ENCODE data around the gene SMAD9.

The SMAD9 gene

DNA sequence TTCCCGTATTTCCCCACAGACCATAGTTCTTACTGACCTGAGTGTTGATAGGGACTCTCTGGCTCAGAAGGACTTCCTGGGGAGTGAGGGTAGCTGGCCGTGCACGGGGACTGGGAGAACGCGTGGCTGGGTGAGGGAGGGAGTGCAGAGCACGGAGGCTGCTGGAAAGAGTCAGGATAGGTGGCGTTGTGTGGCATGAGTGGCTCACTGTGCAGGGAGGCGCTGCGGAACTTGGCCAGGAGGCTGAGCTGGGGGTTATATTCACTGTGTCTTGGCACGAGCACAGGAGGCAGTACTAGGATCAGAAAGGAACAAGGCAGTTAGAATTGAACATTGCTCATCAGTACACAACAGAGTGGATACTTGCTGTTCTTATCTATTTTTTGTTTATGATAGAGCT is 47.4 kb downstream of the SMAD9 start:
- H3K27ac ChIP-seq, result no peak overlapping the region
- no peak for DNase-seq
- H3K4me3 ChIP-seq (ENCODE audit: low read depth, low read length), result no peak overlapping the region
- no peaks in the 10 kb centered on the region for H3K36me3 ChIP-seq (replicated peaks)
- TF ChIP-seq, protein P1, sequence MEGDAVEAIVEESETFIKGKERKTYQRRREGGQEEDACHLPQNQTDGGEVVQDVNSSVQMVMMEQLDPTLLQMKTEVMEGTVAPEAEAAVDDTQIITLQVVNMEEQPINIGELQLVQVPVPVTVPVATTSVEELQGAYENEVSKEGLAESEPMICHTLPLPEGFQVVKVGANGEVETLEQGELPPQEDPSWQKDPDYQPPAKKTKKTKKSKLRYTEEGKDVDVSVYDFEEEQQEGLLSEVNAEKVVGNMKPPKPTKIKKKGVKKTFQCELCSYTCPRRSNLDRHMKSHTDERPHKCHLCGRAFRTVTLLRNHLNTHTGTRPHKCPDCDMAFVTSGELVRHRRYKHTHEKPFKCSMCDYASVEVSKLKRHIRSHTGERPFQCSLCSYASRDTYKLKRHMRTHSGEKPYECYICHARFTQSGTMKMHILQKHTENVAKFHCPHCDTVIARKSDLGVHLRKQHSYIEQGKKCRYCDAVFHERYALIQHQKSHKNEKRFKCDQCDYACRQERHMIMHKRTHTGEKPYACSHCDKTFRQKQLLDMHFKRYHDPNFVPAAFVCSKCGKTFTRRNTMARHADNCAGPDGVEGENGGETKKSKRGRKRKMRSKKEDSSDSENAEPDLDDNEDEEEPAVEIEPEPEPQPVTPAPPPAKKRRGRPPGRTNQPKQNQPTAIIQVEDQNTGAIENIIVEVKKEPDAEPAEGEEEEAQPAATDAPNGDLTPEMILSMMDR (IDR thresholded peaks at IDR 0.05; ENCODE audit: low read depth, low read length, missing control alignments), result no peak
- in situ Hi-C loops (cut with HindIII; ENCODE audit: low pct_ligation_motif_present, low sequenced_read_pairs), result no loop called here
- H3K27me3 ChIP-seq (replicated peaks), result no peaks in the 10 kb centered on the region

DNA sequence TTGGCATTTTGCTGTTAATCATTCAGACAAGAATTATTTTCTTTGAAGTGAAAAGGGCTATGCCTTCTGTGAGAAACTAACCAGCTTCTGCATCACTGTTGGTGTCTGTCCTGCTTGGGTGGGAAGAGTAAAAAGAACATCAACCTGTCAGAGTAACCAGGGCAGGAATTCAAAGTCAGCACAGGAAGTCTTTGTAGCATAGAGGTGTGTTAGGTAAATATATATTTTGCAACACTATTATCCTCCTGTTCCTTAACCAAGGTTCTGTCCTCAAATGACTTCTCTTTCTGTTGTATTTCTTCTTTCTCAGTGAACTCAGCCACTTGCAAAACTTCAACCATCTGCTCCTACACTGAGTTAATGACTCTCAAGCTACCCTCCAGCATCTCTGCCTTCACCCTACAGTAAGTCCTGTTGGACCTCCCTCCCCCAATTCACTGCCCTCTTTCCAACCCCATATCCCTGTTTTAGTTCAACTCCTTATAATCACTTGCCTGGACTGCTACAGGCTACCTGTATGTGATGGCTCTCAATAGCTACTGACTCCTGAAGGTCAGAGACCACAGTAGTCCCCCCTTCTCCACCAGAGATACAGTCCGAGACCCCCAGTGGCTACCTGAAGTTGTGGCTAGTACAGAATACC is 49.9 kb downstream of the SMAD9 start:
- TF ChIP-seq, protein P1 (IDR thresholded peaks at IDR 0.05; ENCODE audit: low read depth, low read length, missing control alignments), result no peak
- in situ Hi-C loops (cut with HindIII; ENCODE audit: low pct_ligation_motif_present, low sequenced_read_pairs), result no loop called here
- Histone ChIP-seq H3K27ac (no peak overlapping the region), H3K36me3 (replicated peaks) (no peaks in the 10 kb centered on the region), H3K27me3 (replicated peaks) (no peaks in the 10 kb centered on the region), H3K4me3 (ENCODE audit: low read depth, low read length) (no peak overlapping the region)
- no peak for DNase-seq

DNA sequence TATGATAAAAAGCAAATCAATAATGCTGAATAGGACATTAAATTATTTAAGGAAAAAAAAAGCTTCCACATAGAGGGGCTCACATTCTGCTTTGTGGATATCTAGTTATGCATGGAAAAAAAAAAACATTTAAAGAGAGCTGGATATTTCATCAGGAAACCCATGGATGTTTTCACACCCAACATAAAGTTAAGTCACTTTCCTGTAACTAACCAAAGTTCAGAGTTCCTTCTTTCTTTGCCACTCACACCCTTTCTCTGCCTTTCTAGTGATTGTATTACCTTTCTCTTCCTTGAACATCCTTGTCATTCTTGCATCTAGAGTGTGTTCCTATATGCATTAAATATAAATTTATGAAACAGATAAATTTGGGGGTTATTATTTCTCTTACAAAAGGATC is 53.8 kb downstream of the SMAD9 start:
- Histone ChIP-seq H3K27me3 (replicated peaks) (no peaks in the 10 kb centered on the region), H3K27ac (no peak overlapping the region), H3K36me3 (replicated peaks) (no peaks in the 10 kb centered on the region), H3K4me3 (ENCODE audit: low read depth, low read length) (no peak overlapping the region)
- TF ChIP-seq, protein P1 (IDR thresholded peaks at IDR 0.05; ENCODE audit: low read depth, low read length, missing control alignments), result no peak
- in situ Hi-C loops (cut with HindIII; ENCODE audit: low pct_ligation_motif_present, low sequenced_read_pairs), result no loop called here
- no peak for DNase-seq

DNA sequence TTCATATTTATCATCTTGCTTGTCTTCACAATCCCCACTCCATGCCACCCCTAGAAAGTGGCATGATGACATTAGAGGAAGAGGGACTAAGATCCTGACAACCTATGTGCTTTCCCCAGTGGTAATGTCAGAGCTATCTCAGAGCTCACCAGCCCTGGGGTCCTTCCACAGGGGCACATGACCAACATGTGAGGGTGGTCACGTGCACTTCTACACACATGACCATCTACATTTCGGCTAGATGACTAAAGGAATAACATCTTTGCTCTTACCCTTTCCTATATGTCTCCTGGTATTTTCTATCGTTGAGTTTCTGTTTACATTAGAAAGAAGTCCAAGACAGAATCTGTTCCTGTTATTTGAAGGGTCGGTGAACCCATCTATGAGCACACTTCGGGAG is 54.8 kb downstream of the SMAD9 start:
- Histone ChIP-seq H3K36me3 (replicated peaks) (no peaks in the 10 kb centered on the region), H3K27ac (no peak overlapping the region), H3K4me3 (ENCODE audit: low read depth, low read length) (no peak overlapping the region), H3K27me3 (replicated peaks) (no peaks in the 10 kb centered on the region)
- in situ Hi-C loops (cut with HindIII; ENCODE audit: low pct_ligation_motif_present, low sequenced_read_pairs), result no loop called here
- TF ChIP-seq, protein P1 (IDR thresholded peaks at IDR 0.05; ENCODE audit: low read depth, low read length, missing control alignments), result no peak
- DNase-seq, result no peak

DNA sequence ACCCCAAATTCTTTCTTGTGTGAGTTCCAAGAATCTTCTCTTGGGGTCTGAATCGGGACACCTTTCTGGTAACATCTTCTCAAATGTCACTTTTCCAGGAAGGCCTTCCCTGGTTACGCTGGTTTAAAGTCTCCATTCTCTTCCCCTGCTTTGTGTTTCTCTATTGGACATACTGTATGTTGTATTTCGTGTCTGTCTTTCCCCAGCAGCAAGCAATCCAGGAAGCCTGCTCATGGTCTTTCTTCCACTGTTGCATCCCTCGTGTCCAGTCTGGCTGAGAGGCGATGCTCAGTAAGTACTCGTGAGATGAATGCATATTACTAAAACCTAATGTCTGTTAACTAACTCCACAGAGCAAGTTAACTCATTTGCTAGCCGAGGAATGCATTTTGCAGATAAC is 57.3 kb downstream of the SMAD9 start:
- H3K4me3 ChIP-seq (ENCODE audit: low read depth, low read length), result no peak overlapping the region
- H3K27ac ChIP-seq, result no peak overlapping the region
- H3K36me3 ChIP-seq (replicated peaks), result no peaks in the 10 kb centered on the region
- no peak for DNase-seq
- H3K27me3 ChIP-seq (replicated peaks), result no peaks in the 10 kb centered on the region
- in situ Hi-C loops (cut with HindIII; ENCODE audit: low pct_ligation_motif_present, low sequenced_read_pairs), result no loop called here
- TF ChIP-seq, protein P1 (IDR thresholded peaks at IDR 0.05; ENCODE audit: low read depth, low read length, missing control alignments), result no peak

Measured in brain microvascular endothelial cell (primary cell).